COLO668 (cell line): ENCODE measurements around the gene GRK7.
A peak's percentile ranks its signal among the peaks of the same experiment; 100 is the strongest.

ENCODE experiments used
- DNase-seq: peaks from one replicate; lab custom pipeline; 2025; ENCODE audit not compliant: unreplicated experiment; lab: John Stamatoyannopoulos, UW

Gene GRK7, protein sequence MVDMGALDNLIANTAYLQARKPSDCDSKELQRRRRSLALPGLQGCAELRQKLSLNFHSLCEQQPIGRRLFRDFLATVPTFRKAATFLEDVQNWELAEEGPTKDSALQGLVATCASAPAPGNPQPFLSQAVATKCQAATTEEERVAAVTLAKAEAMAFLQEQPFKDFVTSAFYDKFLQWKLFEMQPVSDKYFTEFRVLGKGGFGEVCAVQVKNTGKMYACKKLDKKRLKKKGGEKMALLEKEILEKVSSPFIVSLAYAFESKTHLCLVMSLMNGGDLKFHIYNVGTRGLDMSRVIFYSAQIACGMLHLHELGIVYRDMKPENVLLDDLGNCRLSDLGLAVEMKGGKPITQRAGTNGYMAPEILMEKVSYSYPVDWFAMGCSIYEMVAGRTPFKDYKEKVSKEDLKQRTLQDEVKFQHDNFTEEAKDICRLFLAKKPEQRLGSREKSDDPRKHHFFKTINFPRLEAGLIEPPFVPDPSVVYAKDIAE (N-terminal part only)

DNA sequence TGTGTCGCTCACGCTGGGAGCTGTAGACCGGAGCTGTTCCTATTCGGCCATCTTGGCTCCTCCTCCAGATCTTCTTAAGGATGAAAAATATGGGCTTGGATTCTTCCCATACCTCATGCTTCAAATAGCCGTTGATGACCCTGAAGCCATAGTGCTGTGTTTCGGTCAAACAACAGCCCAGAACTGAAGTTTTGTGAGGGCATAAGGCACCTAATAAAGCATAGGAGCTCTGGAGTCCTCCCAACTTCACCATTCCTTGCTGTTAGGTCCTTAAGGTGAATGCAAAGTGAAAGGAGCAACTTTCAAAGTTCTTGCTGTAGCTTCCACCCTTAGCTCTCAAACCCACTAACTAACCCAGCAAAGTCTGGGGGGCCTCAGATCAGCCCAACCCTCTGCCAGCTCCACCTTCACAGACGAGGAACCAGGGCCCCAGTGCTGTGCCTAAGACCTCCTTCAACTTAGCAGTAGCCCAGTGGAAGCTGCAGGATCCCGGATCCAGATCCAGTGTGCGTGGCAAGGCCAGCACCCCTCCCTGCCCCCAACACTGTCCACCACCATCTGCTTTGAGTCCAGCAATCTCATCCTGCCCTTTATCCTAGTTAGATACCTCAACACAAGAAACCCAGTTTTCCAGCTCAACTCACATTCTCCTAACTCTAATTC, at the start of gene GRK7:
Gene GRK7, plus strand, starts transcription at position 321 of the 663 bp plus-strand sequence. CDS start 14,877 bp downstream, outside the sequence.
- DNase-seq, result no peak

DNA sequence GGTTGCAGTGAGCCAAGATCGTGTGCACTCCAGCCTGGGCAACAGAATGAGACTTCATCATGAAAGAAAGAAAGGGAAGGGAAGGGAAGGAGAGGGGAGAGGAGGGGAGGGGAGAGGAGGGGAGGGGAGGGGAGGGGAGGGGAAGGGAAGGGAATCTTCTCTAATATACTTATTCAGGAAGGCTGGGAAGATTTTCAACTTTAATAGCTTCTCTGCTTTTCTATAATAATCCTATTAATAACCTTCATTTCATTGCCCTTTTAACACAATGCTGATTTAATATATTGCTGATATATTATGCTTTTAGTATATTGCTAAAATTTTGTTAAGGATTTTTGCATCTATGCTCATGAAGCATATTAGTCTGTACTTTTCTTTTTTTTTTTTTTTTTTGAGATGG, 48.5 kb upstream of the GRK7 start:
- DNase-seq, result no peak

DNA sequence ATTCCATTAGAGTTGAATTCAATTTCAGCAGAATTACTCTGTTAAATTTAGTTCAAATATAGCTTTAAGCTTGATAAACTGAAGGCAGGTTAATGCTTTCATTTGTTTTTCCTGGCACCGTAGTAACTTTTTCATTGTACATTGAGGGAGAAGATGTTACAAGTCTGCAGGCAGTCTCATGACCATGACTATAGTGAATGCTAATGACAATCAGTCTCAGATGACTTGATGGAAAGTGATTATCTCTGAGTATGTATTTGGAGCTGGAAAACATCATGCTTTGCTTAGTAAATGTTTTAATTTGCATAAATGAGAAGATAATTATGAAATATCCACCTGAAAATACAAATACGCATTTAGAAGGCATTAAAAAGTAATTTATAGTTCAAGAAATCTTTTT, 41.1 kb upstream of the GRK7 start:
- DNase-seq, result no peak

DNA sequence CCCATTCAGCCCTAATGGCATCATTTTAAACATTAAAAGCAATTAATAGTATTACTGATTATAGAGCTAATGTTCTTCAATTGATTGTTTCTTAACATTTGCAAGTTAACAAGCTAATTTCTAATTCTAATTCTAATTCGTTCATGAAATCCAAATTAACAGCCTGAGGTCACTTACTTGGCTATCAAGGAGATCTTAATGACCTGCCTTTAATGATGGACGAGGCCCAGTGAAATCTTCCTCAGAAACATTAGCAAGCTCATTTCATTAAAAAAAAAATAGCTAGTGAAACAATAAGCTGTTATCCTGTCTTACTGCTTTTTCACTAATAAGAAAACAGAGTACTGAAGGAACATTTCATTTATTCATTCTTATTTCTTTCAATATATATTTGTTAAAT, 40.6 kb upstream of the GRK7 start:
- no peak for DNase-seq

DNA sequence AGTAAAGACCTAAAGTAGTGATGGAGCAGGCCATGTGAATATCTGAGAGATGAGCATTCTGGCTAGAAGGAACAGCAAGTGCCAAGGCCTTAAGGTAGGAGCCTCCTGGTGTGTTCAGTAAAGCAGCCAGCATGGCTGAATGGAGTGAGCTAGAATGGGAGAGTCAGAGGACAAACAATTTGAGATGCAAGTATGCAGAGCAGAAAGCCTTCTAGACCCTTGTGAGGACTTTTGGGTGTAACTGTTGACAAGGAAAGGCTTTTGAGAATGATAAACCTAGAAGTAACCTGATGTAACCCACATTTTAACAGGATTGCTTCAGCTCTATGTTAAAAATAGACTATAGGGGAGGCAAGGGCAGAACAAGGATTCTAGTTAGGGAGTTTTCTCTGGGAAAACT, 40.0 kb upstream of the GRK7 start:
- no peak for DNase-seq

DNA sequence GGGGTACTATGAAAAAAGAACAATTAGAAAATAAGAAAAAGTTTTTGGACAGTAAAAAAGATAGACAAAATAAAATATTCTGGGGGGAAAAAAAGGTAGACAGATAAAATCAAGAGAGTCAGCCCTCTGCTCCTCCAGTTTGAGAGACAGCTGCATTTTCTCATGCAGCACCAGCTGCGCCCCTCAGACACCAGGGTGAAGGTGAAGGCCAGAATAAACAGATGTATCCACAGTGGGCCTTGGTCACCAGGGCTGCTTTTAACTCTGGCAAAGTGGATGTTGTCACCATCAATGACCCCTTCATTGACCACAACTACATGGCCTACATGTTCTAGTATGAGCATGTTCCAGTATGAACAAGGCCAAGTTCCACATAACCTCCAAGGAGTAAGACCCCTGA, 39.0 kb upstream of the GRK7 start:
- DNase-seq, result no peak

DNA sequence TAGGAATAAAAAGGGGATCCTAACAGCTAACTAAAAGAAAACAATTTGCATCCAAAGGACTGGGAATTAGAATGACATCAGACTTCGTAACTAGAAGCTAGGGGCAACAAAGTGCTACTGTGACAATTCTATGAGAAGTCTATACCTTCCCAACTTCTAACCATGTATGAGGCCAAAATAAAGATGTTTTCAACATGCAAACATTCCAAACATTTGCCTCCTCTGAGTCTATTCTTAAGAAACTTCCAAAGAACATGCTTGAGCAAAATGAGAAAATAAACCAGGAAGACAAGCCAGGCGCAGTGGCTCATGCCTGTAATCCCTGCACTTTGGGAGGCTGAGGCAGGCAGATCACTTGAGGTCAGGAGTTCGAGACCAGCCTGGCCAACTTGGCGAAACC, 38.2 kb upstream of the GRK7 start:
- DNase-seq, result no peak

DNA sequence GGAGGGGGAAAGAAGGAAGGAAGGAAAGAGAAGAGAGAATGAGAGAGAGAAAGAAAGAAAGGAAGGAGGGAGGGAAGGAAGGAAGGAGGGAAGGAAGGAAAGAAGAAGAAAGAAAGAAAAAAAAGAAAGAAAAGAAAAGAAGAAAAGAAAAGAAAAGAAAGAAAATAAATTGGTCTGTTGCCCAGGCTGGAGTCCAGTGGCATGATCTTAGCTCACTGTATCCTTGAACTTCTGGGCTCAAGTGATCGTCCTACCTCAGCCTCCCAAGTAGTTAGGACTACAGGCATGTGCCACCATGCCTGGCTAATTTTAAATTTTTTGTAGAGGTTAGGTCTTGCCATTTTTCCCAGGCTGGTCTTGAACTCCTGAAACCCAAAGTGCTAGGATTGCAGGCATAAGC, 36.7 kb upstream of the GRK7 start:
- DNase-seq, result no peak

DNA sequence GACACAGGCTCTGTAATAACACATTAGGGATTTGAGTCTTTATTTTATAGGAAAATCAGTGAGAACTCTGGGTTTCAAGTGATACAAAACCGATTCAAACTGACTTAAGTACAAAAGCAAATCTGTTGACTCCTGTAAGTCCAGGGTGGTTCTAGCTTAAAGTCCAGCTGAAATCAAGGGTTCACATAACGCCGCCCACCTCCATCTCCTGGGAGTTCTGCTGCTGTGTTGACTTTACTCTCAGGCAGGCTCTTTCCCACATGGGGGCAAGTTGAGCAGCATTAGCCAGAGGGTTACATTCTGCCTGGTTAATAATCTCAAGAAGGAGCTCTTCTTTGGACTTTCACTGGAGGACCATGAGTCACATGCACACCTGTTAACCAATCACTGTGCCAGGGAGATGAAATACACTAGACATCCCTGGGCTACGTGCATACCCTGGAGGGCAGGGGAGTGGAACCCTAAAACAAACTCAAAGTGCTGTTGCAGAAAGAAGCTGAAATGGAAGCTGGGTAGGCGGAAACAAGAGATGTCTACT, 34.8 kb upstream of the GRK7 start:
- no peak for DNase-seq

DNA sequence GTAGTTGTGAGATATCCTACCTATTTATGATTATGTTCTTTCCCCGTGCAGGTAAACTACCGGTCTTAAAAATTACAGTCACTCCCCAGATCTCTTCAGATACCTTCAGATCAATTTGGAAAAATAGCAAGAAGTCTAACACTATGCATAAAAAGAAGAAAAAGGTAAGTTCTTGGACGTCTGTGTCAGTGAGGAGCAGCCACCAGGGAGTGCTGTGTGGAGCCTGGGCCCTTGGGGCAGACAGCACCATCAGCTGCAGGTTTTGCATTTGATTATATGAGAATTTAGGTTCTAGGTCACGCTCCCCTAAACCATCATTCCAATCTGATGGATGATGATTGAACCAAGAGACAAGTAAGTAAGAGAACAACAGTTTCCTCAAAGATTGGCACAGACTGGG, 34.0 kb upstream of the GRK7 start:
- no peak for DNase-seq

DNA sequence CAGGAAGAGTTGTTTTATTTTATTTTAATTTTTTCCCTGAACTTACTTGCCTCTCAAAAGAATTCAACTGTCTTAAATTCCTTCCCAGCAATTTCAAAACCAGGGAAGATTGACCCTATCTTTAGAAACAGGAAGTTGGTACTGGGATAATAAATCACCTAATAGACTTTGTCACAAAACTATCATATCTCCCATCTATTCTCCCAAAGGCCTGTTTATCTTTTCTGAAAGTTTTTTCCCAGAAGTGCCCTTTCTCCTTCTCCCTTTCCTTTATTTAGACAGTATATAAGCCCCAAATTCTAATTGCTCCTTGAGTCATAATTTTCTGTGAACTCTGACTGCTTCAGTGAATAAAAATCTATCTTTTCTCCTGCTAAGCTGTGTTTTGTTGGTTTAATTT, 28.0 kb upstream of the GRK7 start:
- DNase-seq, result no peak

DNA sequence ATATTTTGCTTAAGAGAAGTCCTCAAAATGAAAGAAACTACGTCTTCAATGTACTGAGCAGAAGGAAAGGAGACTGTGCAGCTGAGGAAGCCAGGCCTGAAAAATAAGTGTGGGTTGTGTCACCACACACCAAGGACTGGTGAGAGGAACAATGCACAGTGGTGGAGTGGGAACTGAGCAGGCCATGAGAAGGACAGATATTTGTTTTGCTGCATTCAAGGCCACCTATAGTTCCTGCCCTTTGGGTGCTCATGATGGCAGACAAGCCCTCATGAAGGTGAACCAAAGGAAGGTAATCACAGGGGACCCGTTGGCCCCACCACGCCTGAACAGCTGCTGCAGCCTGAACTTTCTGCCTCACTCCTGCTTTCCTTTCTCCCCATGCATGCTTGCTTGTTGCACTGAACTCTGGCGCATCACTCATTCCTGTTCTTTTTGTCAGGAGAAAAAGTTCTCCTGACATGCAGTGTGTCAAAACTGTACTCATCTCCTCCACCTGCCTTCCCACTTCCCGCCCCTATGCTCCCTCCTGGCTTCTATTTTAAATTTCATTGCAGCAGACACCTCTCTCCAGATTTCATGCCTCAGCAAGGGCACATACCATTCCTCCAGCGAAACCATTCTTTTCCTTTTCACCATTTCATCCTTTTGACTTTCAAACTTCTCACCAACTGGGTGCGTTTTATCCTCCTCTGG, 27.3 kb upstream of the GRK7 start:
- DNase-seq, result no peak

DNA sequence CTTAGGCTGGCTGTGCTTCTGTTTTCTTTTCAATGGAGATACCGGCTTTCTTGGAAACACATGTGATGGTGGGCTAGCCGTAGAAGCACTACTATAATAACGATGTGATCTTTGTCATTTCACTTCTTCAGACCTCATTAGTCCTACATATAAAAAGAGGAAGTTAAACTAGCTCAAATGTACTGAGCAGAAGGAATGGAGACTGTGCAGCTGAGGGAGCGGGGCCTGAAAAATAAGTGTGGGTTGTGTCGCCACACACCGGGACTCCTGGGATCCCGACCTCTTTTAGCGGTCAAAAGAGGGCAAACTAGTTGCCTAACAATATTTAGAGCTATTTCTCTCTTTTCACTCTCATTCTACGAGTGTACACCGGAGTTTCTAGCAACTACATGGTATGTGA, 26.1 kb upstream of the GRK7 start:
- no peak for DNase-seq

DNA sequence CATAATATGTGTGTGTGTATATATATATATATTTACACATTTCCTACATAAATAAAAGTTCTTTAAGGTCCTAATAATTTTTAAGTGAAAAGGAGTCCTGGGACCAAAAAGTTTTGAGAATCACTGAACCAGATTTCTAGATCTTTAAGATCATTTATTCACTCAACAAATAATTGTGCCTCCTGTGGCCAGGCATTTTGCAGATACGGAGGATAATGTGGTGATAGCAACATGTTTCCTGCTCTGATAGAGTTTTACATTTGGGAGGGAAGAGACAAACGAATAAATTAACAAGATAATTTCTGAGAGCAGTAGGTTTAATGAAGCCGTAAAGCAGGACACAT, 25.6 kb upstream of the GRK7 start:
- DNase-seq, result no peak

DNA sequence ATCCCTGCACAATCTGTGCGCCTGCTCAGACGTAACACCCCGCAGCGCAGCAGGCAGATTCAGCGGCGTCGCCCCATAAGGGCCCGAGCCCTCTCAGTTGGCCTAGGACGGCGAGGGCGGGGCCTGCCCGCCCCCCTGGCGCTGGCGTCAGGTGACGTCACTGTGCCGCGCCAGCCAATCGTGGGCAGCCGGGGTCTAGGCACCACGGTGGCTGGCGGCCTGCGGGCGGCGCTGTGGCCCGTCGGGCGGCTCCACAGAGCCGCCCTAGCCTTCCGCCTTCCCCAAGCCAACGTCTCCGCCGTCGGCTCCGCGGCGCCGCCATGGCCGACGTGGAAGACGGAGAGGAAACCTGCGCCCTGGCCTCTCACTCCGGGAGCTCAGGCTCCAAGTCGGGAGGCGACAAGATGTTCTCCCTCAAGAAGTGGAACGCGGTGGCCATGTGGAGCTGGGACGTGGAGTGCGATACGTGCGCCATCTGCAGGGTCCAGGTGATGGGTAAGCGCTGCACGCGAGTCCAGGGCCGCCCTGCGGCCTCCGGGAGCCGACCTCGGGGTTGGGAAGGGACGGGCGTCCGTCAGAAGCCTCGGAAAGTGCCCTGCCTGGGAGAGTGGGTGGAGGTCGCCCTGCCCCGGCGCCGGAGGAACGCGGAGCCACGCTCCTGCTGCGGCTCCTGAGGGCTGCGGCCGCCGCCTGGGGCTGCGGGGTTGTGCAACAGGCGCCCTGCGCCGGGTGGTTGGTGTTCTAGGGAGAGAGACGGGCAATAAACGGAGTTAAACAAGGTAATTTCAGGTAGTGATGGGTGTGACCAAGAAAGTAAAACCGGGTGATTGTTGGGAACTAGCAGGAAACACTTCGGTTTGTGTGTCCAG, 25.0 kb upstream of the GRK7 start, which contains the start of gene RNF7:
Gene RNF7, plus strand, starts transcription at position 277 of the 869 bp plus-strand sequence. Its CDS starts 44 bp downstream, at position 321.
- DNase-seq, result peak; percentile 94

DNA sequence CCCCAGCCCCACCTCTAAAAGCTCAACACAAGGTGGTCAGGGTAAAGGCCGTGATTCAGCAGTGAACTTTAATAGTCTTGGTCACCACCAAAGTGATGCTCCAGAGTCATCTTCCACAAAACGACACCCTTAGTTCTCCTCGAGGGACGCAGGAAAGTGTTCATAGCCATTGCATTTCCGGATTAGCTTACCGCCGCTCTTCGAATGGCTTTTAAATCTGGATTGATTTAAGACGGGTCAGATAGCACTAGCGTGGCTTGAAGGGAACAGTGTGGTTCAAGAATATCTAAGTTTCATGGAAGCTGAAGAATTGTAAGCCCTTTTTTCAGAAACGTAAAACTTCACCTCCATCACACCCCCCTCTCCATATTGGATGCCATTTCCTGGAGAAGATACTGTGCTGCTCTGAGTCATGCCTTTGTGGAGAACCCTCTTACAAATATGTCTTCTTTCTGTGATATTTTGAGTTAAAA, 24.3 kb upstream of the GRK7 start:
- no peak for DNase-seq

DNA sequence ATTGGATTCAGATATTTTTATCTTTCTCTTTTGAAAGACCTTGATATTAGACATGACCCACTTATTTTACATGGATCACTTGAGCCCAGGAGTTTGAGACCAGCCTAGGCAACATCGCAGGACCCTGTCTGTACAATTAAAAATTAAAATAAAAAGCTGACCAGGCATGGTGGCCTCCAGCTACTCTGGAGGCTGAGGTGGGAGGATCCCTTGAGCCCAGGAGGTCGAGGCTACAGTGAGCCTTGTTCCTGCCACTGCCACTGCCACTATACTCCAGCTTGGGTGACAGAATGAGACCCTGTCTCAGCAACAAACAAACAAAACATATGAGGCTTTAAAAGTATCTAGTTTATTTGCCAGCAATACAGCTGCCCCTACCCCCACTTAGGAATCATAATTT, 23.5 kb upstream of the GRK7 start:
- no peak for DNase-seq

DNA sequence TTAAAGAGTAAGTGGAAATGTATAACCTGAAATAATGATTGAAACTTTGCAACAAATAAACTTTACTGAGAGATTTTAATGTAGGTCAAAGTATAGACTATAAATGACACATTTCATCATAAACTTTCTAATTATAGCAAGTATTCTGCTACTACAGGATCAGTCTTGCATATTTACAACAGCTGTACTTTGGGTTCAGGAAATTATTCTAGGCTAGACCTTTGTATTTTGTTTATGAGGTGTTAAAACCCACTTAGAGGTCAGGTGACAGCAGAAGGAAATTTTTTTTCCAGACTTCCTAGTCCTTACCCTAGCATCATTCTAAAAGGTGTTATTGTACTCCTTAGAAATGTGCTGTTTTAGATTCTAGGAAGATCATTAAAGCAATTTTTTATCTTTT, 22.9 kb upstream of the GRK7 start:
- no peak for DNase-seq

DNA sequence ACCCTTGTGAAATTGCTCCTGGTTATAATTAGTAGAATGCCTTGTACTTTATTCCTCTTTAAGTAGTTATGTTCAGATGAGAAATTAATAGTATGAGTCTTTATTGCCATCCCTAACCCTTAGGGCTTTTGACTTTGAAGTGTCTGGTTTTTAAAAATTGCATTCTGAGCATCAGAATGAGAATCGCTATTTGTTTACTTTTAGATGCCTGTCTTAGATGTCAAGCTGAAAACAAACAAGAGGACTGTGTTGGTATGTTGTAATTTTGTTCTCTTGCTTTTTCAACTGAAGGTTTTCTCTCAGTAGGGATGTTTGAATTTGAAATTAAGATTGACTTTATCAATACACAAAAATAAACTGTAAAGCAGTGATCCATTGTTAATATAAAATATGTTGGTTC, 19.9 kb upstream of the GRK7 start:
- no peak for DNase-seq

DNA sequence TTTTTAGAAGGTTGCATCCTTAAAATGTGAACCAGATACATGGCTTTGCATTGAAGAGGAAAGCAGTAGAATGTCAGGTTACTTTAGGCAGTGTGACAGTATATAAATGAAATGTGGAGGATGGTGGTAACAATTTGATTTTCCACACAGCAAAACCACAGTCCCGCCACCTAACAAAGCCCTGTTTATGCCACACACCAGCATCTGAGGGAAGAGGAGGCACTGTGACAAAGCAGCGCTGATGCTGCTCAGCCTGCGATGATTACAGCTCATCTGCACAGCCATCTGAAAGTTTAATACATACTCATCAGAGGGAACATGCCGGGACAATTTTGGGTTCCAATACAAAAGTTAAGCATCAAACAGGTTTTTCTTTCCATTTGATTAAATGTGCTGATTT, 16.2 kb upstream of the GRK7 start:
- no peak for DNase-seq

DNA sequence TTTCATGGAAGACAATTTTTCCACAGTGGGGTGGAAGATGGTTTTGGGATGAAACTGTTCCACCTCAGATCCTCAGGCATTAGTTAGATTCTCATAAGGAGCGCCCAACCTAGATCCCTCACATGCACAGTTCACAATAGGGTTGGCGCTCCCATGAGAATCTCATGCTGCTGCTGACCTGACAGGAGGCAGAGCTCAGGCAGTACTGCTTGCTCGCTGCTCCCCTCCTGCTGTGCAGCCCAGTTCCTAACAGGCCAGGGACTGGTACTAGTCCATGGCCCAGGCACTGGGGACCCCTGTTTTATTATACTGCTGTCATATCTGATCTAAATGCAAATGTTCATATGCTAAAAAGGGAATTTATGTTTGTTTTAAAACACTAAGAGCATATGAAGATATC, 9.8 kb upstream of the GRK7 start:
- DNase-seq, result no peak
